GM18511 (cell line): ENCODE results near the gene TMEM91.

Experiments used
- ATAC-seq: cut with Tn5 transposase; IDR thresholded peaks from one replicate; pipeline ENCODE4 v1.9.1; 2021; ENCODE audit warnings: mild to moderate bottlenecking, moderate library complexity; ENCODE audit not compliant: unreplicated experiment

Gene TMEM91

GRCh38 chr19:41409288-41409687, 33.0 kb downstream of the TMEM91 start:
- ATAC-seq, result no peak

- ATAC-seq, result no peak
Observed at GRCh38 chr19:41410336-41411054, 34.2 kb downstream of the TMEM91 start.

- ATAC-seq, result no peak
Observed at GRCh38 chr19:41411100-41411967, 35.0 kb downstream of the TMEM91 start.

- no peak for ATAC-seq
Observed at GRCh38 chr19:41411968-41412265, 35.6 kb downstream of the TMEM91 start.

GRCh38 chr19:41412953-41413352, 36.6 kb downstream of the TMEM91 start:
- no peak for ATAC-seq

GRCh38 chr19:41413947-41414346, 37.6 kb downstream of the TMEM91 start:
- no peak for ATAC-seq

GRCh38 chr19:41414461-41414860, 38.1 kb downstream of the TMEM91 start:
- no peak for ATAC-seq

GRCh38 chr19:41415154-41415571, 38.8 kb downstream of the TMEM91 start:
- ATAC-seq, result no peak

- no peak for ATAC-seq
Observed at GRCh38 chr19:41416194-41416674, 39.9 kb downstream of the TMEM91 start.

GRCh38 chr19:41420101-41420880, 44.0 kb downstream of the TMEM91 start:
- no peak for ATAC-seq

GRCh38 chr19:41421314-41421713, 45.0 kb downstream of the TMEM91 start:
- ATAC-seq, result no peak

- no peak for ATAC-seq
Observed at GRCh38 chr19:41421973-41422372, 45.6 kb downstream of the TMEM91 start.

- ATAC-seq, result no peak
Observed at GRCh38 chr19:41422456-41422855, 46.1 kb downstream of the TMEM91 start.

- no peak for ATAC-seq
Observed at GRCh38 chr19:41422955-41423354, 46.6 kb downstream of the TMEM91 start.

- no peak for ATAC-seq
Observed at GRCh38 chr19:41424335-41425173, 48.2 kb downstream of the TMEM91 start.

- no peak for ATAC-seq
Observed at GRCh38 chr19:41425174-41426115, 49.1 kb downstream of the TMEM91 start.

- no peak for ATAC-seq
Observed at GRCh38 chr19:41426116-41426841, 49.9 kb downstream of the TMEM91 start.

- ATAC-seq, result peak; percentile 50
Observed at GRCh38 chr19:41426952-41427646, 50.8 kb downstream of the TMEM91 start, which contains the start of gene B3GNT8. B3GNT8 (minus strand) TSS chr19:41427374; CDS start chr19:41426778, 596 bp downstream.
